HG02642 (cell line): Measurements from ENCODE around the gene BAIAP3.

ENCODE experiments used
- ATAC-seq: cut with Tn5 transposase; IDR thresholded peaks from one replicate; pipeline ENCODE4 v1.9.1; 2021; ENCODE audit warnings: mild to moderate bottlenecking; ENCODE audit not compliant: unreplicated experiment, poor library complexity

Gene BAIAP3

GRCh38 chr16:1381612-1382406, 48.4 kb downstream of the BAIAP3 start:
- ATAC-seq = no peak

GRCh38 chr16:1383556-1383955, 50.1 kb downstream of the BAIAP3 start:
- no peak for ATAC-seq

DNA sequence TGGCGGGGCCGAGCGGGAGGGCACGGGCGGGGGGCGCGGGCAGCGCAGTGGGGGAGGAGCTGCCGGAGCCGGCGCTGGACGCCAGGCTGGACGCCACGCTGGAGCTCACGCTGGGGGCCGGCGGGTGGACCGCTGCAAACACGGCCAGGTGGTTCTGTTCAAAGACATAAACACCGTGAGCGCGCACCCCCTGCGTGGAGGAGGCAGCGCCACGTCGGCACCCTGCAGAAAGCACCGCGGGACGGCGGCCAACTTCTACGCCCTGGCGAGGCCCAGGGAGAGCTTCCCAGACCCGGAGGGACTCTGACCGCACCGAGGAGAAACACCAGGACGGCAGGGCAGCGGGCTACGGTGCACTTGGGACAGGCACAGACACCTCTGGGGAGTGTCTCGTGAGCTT, 51.8 kb downstream of the BAIAP3 start:
- ATAC-seq = no peak

DNA sequence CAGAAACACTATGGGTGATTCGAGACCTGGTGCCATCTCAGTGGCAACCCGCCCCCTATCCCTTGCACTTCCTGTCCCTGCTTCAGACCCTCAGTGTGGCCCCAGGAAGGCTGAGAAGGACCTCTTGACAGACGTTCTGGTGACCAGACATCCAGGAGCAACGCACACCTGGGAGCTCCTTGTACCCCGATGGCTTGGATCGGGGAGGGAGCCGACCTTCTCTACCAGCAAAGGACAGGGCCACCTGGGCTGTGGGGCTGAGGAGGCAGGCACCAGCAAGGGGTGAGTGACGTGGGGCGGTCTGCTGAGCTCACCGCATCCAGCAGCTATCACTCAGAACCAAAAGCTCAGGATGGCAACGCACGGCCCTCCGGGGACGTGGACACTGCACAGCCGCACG, 53.9 kb downstream of the BAIAP3 start:
- no peak for ATAC-seq

- no peak for ATAC-seq
Measured at GRCh38 chr16:1389762-1390161, 56.3 kb downstream of the BAIAP3 start.

GRCh38 chr16:1390239-1390779, 56.9 kb downstream of the BAIAP3 start:
- no peak for ATAC-seq

GRCh38 chr16:1392826-1393225, 59.4 kb downstream of the BAIAP3 start:
- ATAC-seq = no peak

- ATAC-seq = no peak
Measured at GRCh38 chr16:1393613-1394176, 60.2 kb downstream of the BAIAP3 start.

DNA sequence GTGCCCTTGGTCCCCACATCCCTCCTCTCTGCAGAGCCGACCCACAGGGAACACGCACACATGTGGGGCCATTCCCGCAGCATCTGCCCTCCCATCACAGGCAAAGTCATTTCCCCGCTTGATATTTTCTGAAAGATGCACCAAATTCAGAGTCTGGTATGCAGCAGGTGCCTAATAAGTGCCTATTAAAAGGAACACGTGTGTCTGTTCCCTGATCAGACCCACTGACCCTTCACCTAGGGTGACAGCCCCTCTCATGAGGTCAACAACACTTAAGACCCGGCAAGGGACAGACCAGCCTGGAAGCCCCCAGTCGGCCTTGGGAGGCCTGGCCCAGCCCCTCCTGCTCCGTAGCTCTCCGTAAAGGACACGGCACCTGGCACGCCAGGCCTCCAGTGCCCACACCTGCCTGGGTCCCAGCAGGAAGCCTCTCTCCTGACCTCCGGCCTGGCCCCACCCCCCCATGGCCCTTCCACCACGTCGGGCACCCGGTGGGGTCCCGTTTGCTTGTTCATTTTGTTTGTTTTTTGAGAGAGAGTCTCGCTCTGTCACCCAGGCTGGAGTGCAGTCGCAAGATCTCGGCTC, 61.0 kb downstream of the BAIAP3 start:
- ATAC-seq = no peak

GRCh38 chr16:1395444-1396031, 62.1 kb downstream of the BAIAP3 start:
- no peak for ATAC-seq

DNA sequence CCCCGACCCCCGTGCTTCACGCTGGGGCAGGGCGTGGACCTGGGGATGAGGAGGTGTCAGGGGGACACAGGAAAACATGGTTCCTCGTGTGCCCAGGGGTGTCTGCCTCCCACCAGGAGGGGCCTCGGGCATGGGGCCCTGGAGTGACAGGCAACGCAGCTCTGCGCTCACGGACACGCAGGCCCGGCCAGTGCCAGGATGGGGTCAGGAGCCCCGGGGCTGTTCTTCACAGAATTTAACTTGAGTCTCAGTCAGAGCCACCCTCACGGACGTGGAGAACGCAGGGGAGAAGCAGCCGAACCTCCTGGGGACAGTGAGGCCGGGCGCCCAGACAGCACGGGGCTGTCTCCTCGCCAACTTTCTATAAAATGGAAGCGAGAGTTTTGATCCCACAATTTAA, 64.3 kb downstream of the BAIAP3 start:
- ATAC-seq = no peak

- no peak for ATAC-seq
Measured at GRCh38 chr16:1398351-1398750, 64.9 kb downstream of the BAIAP3 start.
